NAMALWA (cell line): ENCODE measurements around the gene KANSL1.
A peak's percentile ranks its signal among the peaks of the same experiment; 100 is the strongest.
"Not testable (repeated sequence)": the region's sequence is repeated elsewhere in the genome, so short reads cannot be mapped to it uniquely, and the experiment has no call there.

Experiments
- DNase-seq: peaks from one replicate; pipeline ENCODE4 v3.0.0-alpha.2; 2015; ENCODE audit warnings: low spot score

The KANSL1 gene

GRCh38 chr17:46193626-46194392, 580 bp upstream of the KANSL1 start:
- peak; percentile 97 for DNase-seq

- DNase-seq = peak; percentile 75
Measured at GRCh38 chr17:46192439-46193150, 634 bp downstream of the KANSL1 start.

- DNase-seq = peak; percentile 56
Measured at GRCh38 chr17:46192189-46192438, 1.1 kb downstream of the KANSL1 start.

GRCh38 chr17:46191322-46192188, 1.7 kb downstream of the KANSL1 start:
- DNase-seq = peak; percentile 61

- no peak for DNase-seq
Measured at GRCh38 chr17:46190763-46191162, 2.5 kb downstream of the KANSL1 start.

GRCh38 chr17:46186827-46187235, 6.4 kb downstream of the KANSL1 start:
- DNase-seq = peak; percentile 71

- DNase-seq = no peak
Measured at GRCh38 chr17:46184696-46185095, 8.5 kb downstream of the KANSL1 start.

- DNase-seq = not testable (repeated sequence)
Measured at GRCh38 chr17:46183383-46183782, 9.8 kb downstream of the KANSL1 start.

GRCh38 chr17:46182961-46183360, 10.3 kb downstream of the KANSL1 start:
- DNase-seq = no peak

- no peak for DNase-seq
Measured at GRCh38 chr17:46181940-46182339, 11.3 kb downstream of the KANSL1 start.

- not testable (repeated sequence) for DNase-seq
Measured at GRCh38 chr17:46181316-46181715, 11.9 kb downstream of the KANSL1 start.

GRCh38 chr17:46180892-46181274, 12.3 kb downstream of the KANSL1 start:
- DNase-seq = no peak

GRCh38 chr17:46180185-46180891, 12.9 kb downstream of the KANSL1 start:
- not testable (repeated sequence) for DNase-seq

- DNase-seq = no peak
Measured at GRCh38 chr17:46179375-46179999, 13.7 kb downstream of the KANSL1 start.

GRCh38 chr17:46178550-46179214, 14.5 kb downstream of the KANSL1 start:
- DNase-seq = no peak

GRCh38 chr17:46176975-46177374, 16.3 kb downstream of the KANSL1 start:
- DNase-seq = no peak

- DNase-seq = no peak
Measured at GRCh38 chr17:46175891-46176290, 17.3 kb downstream of the KANSL1 start.

GRCh38 chr17:46173153-46173552, 20.1 kb downstream of the KANSL1 start:
- DNase-seq = no peak

- no peak for DNase-seq
Measured at GRCh38 chr17:46171939-46172338, 21.3 kb downstream of the KANSL1 start.

- DNase-seq = no peak
Measured at GRCh38 chr17:46170639-46171429, 22.4 kb downstream of the KANSL1 start.
